ENCODE results near the gene SLTM. TPM values are rescaled to one million over a fixed set of nuclear protein-coding genes. Genes with fewer than 3 reads are reported as not detected.

Gene SLTM
- total RNA-seq, result 10 to 100 TPM; 57.4 to 87.7 TPM
- polyA plus RNA-seq (ENCODE audit: insufficient read length in 6 of 6), result 100 to 1,000 TPM; 121 to 154 (median 144) TPM
- long read RNA-seq, donor 1, full-length matches to known transcripts, result 12 of 26 reads
- long read RNA-seq, donor 1, partial matches to known transcripts, result 14 of 26 reads
- long read RNA-seq, donor 1, other reads (novel, unspliced or antisense), result 0 of 26 reads
- long read RNA-seq, donor 2, transcript SLTM-210 (5 exons, 716 nt), result major isoform, 6 of 40 reads
- long read RNA-seq, donor 2, partial matches to known transcripts, result 26 of 40 reads
- long read RNA-seq, donor 2, other reads (novel, unspliced or antisense), result 0 of 40 reads
- long read RNA-seq, donor 3, full-length matches to known transcripts, result 5 of 5 reads
- long read RNA-seq, donor 3, partial matches to known transcripts, result 0 of 5 reads
- long read RNA-seq, donor 3, other reads (novel, unspliced or antisense), result 0 of 5 reads
- long read RNA-seq, donor 4, partial matches to known transcripts, result 35 of 48 reads
- long read RNA-seq, donor 4, other reads (novel, unspliced or antisense), result 10 of 48 reads
- long read RNA-seq, donor 5, full-length matches to known transcripts, result 6 of 6 reads
- long read RNA-seq, donor 5, partial matches to known transcripts, result 0 of 6 reads
- long read RNA-seq, donor 5, other reads (novel, unspliced or antisense), result 0 of 6 reads
- long read RNA-seq, donor 6, partial matches to known transcripts, result 0 of 3 reads
- long read RNA-seq, donor 6, other reads (novel, unspliced or antisense), result 0 of 3 reads
- long read RNA-seq, donor 7, full-length matches to known transcripts, result 3 of 3 reads
- long read RNA-seq, donor 7, partial matches to known transcripts, result 0 of 3 reads
- long read RNA-seq, donor 7, other reads (novel, unspliced or antisense), result 0 of 3 reads
- long read RNA-seq, donor 8, full-length matches to known transcripts, result 8 of 13 reads
- long read RNA-seq, donor 8, partial matches to known transcripts, result 5 of 13 reads
- long read RNA-seq, donor 8, other reads (novel, unspliced or antisense), result 0 of 13 reads
- long read RNA-seq, donor 9, result 0 reads
- long read RNA-seq, donor 10, transcript SLTM-201 (11 exons, 1,373 nt), result major isoform, 5 of 56 reads
- long read RNA-seq, donor 10, partial matches to known transcripts, result 32 of 56 reads
- long read RNA-seq, donor 10, other reads (novel, unspliced or antisense), result 15 of 56 reads
- long read RNA-seq, donor 11, result 0 reads
- long read RNA-seq, donor 12, partial matches to known transcripts, result 0 of 9 reads
- long read RNA-seq, donor 12, other reads (novel, unspliced or antisense), result 0 of 9 reads

DNA sequence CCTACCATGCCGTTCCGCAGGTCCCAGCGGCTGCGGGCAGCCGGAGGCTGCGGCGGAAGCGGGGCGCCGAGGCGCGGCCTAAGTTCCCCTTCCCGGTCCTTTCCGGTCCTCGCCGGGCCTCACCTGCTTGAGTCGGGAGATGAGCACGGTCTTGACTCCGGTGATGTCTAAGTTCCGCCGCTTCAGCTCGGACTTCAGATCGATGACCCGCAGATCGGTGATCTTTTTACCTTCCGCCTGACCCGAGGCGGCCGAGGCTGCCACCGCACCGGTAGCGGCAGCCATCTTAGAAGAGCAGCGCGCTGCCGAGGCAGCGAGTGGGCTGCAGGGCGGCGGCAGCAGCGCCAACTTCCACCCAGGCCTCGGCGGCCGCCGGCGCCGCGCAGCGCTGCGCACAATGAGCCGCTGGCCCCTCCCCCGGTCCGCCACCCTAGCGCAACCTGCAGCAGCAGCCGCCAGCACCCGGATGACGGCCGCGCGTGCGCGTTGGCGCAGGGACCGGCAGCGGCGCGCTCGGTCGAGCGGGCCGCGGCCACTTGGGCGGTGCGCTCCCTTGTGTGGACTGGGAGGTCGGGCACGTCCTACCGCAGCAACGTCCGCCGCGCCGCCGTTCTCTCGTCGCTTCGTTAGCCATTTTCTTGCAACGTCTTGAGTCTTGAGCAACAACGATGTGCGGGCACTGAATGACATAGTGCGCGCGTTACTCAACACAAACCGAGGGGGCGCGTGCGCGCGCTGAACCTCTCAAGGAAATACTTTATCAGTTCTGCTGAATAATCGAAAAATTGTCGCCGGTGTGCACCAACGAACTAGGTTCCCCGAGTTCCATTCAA, at the start of gene SLTM:
TSS of gene SLTM (minus strand) at position 399 of the 833 bp plus-strand sequence. CDS start at position 285, 114 bp downstream.
- H3K27me3 ChIP-seq, result no peaks in the 10 kb centered on the region
- H3K36me3 ChIP-seq, result peaks cover 0 to 11% of the 10 kb centered on the region in 2 donors
- peak within 1 kb of the TSS; percentile 96 to 100 for H3K27ac ChIP-seq
- peak; percentile 94 to 98 (median 96) for DNase-seq
- H3K4me1 ChIP-seq, result peaks cover 11 to 32% of the 10 kb centered on the region in 2 donors
- TF ChIP-seq, protein P1, sequence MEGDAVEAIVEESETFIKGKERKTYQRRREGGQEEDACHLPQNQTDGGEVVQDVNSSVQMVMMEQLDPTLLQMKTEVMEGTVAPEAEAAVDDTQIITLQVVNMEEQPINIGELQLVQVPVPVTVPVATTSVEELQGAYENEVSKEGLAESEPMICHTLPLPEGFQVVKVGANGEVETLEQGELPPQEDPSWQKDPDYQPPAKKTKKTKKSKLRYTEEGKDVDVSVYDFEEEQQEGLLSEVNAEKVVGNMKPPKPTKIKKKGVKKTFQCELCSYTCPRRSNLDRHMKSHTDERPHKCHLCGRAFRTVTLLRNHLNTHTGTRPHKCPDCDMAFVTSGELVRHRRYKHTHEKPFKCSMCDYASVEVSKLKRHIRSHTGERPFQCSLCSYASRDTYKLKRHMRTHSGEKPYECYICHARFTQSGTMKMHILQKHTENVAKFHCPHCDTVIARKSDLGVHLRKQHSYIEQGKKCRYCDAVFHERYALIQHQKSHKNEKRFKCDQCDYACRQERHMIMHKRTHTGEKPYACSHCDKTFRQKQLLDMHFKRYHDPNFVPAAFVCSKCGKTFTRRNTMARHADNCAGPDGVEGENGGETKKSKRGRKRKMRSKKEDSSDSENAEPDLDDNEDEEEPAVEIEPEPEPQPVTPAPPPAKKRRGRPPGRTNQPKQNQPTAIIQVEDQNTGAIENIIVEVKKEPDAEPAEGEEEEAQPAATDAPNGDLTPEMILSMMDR (IDR thresholded peaks at IDR 0.05), result peak in 1 of 2 donors; percentile 31
- intact Hi-C loops (cut with DNase I), result no loop called here
- ATAC-seq, result peak; percentile 97
- no peaks in the 10 kb centered on the region for H3K9me3 ChIP-seq
- peak within 1 kb of the TSS; percentile 68 to 77 for H3K4me3 ChIP-seq

DNA sequence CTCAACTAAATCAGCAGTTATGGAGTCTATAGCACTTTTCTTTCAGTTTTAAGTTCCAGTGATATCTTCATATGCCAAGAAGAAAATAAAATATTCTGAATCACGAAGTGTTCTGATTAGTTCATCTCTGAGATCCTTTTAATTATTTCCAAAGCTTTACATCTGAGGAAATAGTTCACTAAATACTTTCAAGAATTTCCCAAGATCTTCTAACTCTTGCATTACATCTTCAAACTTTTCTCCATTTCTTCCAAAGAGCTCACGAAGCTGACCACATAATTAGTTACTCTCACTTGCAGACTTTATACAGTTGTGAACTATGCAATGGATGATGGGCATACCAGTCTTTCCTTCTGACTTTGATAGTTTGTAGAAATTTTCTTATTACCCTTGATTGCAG, 49.8 kb upstream of the SLTM start:
- no peaks in the 10 kb centered on the region for H3K36me3 ChIP-seq
- DNase-seq (no peak), ATAC-seq (no peak)
- no peak overlapping the region for H3K27ac ChIP-seq
- H3K9me3 ChIP-seq, result no peaks in the 10 kb centered on the region
- TF ChIP-seq, protein P1 (IDR thresholded peaks at IDR 0.05), result no peak
- H3K4me3 ChIP-seq, result no peak overlapping the region
- peaks cover 0 to 43% of the 10 kb centered on the region in 2 donors for H3K4me1 ChIP-seq
- no peaks in the 10 kb centered on the region for H3K27me3 ChIP-seq
- intact Hi-C loops (cut with DNase I), result no loop called here

DNA sequence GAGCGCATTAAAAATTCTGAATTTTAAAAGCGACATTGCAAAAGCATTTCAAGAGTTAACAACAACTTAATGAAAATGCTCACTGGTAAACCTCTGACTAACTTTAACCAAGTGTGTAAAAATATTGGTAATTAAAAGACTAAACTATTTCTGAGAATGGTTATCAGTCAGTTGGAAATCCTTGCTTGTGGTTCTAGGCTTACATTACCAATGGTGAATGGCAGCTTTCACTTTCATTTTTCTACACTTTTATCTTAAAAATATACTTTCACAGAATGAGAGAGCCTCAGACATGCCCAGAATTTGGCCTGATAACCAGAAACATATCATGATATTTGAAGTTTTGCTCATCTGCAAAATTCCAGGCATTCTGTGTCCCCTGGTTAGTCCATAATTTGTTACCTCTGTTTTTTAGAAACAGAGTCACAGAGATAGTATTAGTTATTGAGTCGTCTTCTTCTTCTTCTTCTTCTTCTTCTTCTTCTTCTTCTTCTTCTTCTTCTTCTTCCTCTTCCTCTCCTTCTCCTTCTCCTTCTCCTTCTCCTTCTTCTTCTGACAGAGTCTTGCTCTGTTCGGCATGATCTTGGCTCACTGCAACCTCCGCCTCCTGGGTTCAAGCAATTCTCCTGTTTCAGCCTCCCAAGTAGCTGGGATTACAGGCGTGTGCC, 48.5 kb upstream of the SLTM start:
- Histone ChIP-seq H3K4me1 (peaks cover 0 to 40% of the 10 kb centered on the region in 2 donors), H3K27me3 (no peaks in the 10 kb centered on the region), H3K36me3 (no peaks in the 10 kb centered on the region), H3K4me3 (no peak overlapping the region), H3K27ac (peak overlapping the region in 1 of 2 donors; percentile 6), H3K9me3 (no peaks in the 10 kb centered on the region)
- DNase-seq, result no peak
- intact Hi-C loops (cut with DNase I), result no loop called here
- TF ChIP-seq, protein P1 (IDR thresholded peaks at IDR 0.05), result no peak
- no peak for ATAC-seq

DNA sequence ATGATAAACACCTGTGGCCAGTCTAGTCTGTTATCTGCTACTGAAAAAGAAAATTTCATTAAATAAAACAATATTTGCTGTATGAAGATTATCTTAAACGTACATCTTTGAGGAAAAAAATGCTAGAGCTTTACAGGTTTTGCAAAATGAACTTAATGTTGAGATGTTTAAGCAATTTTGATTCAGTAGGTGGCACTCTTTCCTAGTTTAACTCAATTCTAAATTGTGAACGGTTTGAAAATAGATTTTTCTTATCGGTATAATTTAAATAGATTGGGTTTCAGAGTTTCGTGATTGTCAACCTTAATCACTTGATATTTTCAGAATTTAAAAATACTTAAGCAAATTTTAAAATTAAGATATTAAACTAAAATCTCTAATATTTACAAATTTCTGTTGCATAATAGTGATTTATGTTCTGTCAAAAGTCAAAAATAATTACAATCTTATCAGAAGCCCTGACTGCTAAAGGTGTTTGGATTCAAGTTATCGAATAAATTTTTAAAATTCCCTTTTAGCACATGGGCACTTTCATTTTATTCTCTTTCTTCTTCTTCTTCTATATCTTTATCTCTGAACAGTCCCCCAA, 47.0 kb upstream of the SLTM start:
- H3K27ac ChIP-seq, result no peak overlapping the region
- peak; percentile 62 for ATAC-seq
- no peaks in the 10 kb centered on the region for H3K27me3 ChIP-seq
- intact Hi-C loops (cut with DNase I), result no loop called here
- no peaks in the 10 kb centered on the region for H3K36me3 ChIP-seq
- TF ChIP-seq, protein P1 (IDR thresholded peaks at IDR 0.05), result peak; percentile 38 to 48
- H3K4me1 ChIP-seq, result peaks cover 0 to 37% of the 10 kb centered on the region in 2 donors
- no peak overlapping the region for H3K4me3 ChIP-seq
- no peaks in the 10 kb centered on the region for H3K9me3 ChIP-seq
- peak in 2 of 4 donors; percentile 17 to 40 for DNase-seq

All from left lung (tissue), 14 donors.